ENCODE measurements around the gene CEP120.

The CEP120 gene

GRCh38 chr5:123450114-123450513, 26.9 kb upstream of the CEP120 start:
- no peak overlapping the region for H3K4me3 ChIP-seq (ENCODE audit: low read depth, low read length)
- in situ Hi-C loops (cut with HindIII; ENCODE audit: low sequenced_read_pairs), result no loop called here
- DNase-seq (ENCODE audit: low read depth), result no peak
- no peak for TF ChIP-seq CTCF (IDR thresholded peaks at IDR 0.05; ENCODE audit: low read depth, low read length, missing control alignments)

- in situ Hi-C loops (cut with HindIII; ENCODE audit: low sequenced_read_pairs), result no loop called here
- DNase-seq (ENCODE audit: low read depth), result no peak
- TF ChIP-seq CTCF (IDR thresholded peaks at IDR 0.05; ENCODE audit: low read depth, low read length, missing control alignments), result no peak
- no peak overlapping the region for H3K4me3 ChIP-seq (ENCODE audit: low read depth, low read length)
Measured at GRCh38 chr5:123449424-123449974, 26.3 kb upstream of the CEP120 start.

- H3K4me3 ChIP-seq (ENCODE audit: low read depth, low read length), result no peak overlapping the region
- no peak for TF ChIP-seq CTCF (IDR thresholded peaks at IDR 0.05; ENCODE audit: low read depth, low read length, missing control alignments)
- DNase-seq (ENCODE audit: low read depth), result no peak
- in situ Hi-C loops (cut with HindIII; ENCODE audit: low sequenced_read_pairs), result no loop called here
Measured at GRCh38 chr5:123448743-123449142, 25.5 kb upstream of the CEP120 start.

DNA sequence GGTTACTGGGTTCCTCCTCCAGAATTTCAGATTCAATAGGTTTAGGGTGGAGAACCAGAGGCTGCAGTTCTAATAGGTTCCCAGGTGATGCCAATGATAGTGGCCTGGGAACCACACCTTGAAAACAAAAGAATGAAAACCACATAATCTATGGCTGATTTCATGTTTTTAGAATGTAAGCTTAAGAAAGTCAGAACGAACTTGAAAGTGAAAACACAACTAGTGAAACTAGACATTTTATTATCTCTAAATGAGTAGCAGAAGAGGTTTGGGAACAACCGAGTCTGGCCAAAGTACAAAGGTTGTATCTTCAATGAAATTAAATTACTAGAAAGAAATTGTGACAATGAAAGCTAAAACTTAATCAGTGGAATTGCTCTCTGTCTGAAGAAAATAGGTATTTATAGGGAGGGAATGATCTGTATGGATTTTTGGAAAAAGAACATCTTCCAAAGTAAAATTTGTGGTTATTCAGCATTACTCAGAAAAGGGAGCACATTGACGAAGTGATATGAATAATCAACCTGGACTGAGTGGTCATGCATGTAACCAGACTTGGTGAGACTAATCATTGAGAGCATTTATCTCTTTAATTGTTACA, 24.9 kb upstream of the CEP120 start:
- TF ChIP-seq CTCF (IDR thresholded peaks at IDR 0.05; ENCODE audit: low read depth, low read length, missing control alignments), result no peak
- in situ Hi-C loops (cut with HindIII; ENCODE audit: low sequenced_read_pairs), result no loop called here
- no peak overlapping the region for H3K4me3 ChIP-seq (ENCODE audit: low read depth, low read length)
- DNase-seq (ENCODE audit: low read depth), result no peak

DNA sequence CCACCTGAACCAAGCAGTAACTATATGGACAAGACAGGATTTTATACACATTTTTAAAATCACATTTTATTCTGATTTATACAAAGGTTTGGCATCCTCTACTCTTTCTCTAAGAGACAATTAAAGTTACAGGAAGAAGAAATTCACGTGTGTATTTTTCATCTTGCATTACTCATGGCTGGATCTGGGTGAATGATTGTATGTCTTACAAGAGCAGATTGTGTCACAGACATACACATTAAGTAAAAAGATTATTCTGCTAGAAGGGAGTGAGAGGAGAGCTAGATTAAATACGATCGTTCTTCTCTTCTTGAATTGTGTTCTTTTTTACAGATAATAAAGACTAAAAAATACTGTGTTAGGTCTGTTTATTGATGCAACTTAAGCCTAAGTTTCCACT, 20.8 kb upstream of the CEP120 start:
- H3K4me3 ChIP-seq (ENCODE audit: low read depth, low read length), result no peak overlapping the region
- in situ Hi-C loops (cut with HindIII; ENCODE audit: low sequenced_read_pairs), result no loop called here
- no peak for DNase-seq (ENCODE audit: low read depth)
- TF ChIP-seq CTCF (IDR thresholded peaks at IDR 0.05; ENCODE audit: low read depth, low read length, missing control alignments), result no peak

DNA sequence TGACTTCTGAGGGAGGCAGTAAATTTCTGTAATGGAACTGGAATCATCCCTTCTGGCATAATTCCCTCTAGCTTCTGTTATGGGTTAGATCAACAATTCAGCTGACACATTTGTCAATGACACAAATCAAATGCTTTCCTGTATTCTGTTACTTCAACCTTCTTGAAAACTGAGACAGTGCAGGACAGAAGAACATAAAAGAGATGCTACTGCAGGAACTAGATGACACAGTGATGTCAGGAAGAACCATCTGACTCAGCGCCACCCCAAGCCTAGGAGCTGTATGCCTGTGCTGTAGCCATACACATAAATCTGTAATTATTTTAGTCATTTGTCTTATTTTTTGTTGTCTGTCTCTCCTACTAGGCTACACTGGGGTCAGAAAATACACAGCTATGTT, 18.2 kb upstream of the CEP120 start:
- no peak for DNase-seq (ENCODE audit: low read depth)
- no peak for TF ChIP-seq CTCF (IDR thresholded peaks at IDR 0.05; ENCODE audit: low read depth, low read length, missing control alignments)
- in situ Hi-C loops (cut with HindIII; ENCODE audit: low sequenced_read_pairs), result no loop called here
- no peak overlapping the region for H3K4me3 ChIP-seq (ENCODE audit: low read depth, low read length)

Measured in astrocyte of the cerebellum (primary cell).